ENCODE measurements around the gene NRG2. TPM values are rescaled to one million over a fixed set of nuclear protein-coding genes. Genes with fewer than 3 reads are reported as not detected.

Gene NRG2
- total RNA-seq, 2 donors from 2014 or later, result 6.6 to 11.1 TPM

- H3K4me3 ChIP-seq, result no peak overlapping the region
- H3K27me3 ChIP-seq (replicated peaks; ENCODE audit: insufficient read depth), result no peaks in the 10 kb centered on the region
- 85% methylated on average over 3 of the region's 3 CpGs for WGBS
- TF ChIP-seq POLR2AphosphoS5 (IDR thresholded peaks at IDR 0.05) (no peak), POLR2A (IDR thresholded peaks at IDR 0.05) (no peak)
- TF ChIP-seq, protein P1, sequence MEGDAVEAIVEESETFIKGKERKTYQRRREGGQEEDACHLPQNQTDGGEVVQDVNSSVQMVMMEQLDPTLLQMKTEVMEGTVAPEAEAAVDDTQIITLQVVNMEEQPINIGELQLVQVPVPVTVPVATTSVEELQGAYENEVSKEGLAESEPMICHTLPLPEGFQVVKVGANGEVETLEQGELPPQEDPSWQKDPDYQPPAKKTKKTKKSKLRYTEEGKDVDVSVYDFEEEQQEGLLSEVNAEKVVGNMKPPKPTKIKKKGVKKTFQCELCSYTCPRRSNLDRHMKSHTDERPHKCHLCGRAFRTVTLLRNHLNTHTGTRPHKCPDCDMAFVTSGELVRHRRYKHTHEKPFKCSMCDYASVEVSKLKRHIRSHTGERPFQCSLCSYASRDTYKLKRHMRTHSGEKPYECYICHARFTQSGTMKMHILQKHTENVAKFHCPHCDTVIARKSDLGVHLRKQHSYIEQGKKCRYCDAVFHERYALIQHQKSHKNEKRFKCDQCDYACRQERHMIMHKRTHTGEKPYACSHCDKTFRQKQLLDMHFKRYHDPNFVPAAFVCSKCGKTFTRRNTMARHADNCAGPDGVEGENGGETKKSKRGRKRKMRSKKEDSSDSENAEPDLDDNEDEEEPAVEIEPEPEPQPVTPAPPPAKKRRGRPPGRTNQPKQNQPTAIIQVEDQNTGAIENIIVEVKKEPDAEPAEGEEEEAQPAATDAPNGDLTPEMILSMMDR (IDR thresholded peaks at IDR 0.05), result no peak
- H3K27ac ChIP-seq, result no peak overlapping the region
- no peaks in the 10 kb centered on the region for H3K9me3 ChIP-seq
- no peak for DNase-seq (ENCODE audit: low spot score)
- H3K4me1 ChIP-seq (replicated peaks), result no peaks in the 10 kb centered on the region
- intact Hi-C loops (cut with DNase I), result no loop called here
- H3K36me3 ChIP-seq, result no peaks in the 10 kb centered on the region
Observed at GRCh38 chr5:139980765-139981164, 62.3 kb downstream of the NRG2 start.

DNA sequence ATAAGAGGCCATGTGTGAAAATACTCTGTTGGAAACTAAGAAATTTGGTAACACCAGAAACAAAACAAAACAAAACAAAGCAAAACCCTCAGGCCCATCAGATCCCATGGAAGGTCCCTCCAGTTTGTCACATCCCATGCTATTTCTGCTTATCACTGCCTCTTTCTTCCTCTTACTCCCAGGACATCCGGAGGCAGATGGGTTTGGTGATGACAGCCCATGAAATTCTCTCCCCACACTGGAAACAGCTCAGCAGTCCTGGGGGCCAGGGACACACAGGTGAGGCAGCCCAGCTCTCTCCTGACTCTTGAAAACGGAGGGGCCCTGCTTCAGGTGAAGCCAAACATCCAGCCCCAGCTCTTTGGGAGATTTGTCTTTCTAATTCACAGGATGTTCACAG lies 63.2 kb downstream of the NRG2 start:
- Histone ChIP-seq H3K36me3 (no peaks in the 10 kb centered on the region), H3K9me3 (no peaks in the 10 kb centered on the region), H3K4me1 (replicated peaks) (no peaks in the 10 kb centered on the region), H3K4me3 (no peak overlapping the region), H3K27ac (no peak overlapping the region), H3K27me3 (replicated peaks; ENCODE audit: insufficient read depth) (no peaks in the 10 kb centered on the region)
- DNase-seq (ENCODE audit: low spot score), result no peak
- intact Hi-C loops (cut with DNase I), result no loop called here
- TF ChIP-seq POLR2AphosphoS5 (IDR thresholded peaks at IDR 0.05) (no peak), POLR2A (IDR thresholded peaks at IDR 0.05) (no peak)
- TF ChIP-seq, protein P1 (IDR thresholded peaks at IDR 0.05), result no peak
- WGBS, result 81% methylated on average over 2 of the region's 2 CpGs

DNA sequence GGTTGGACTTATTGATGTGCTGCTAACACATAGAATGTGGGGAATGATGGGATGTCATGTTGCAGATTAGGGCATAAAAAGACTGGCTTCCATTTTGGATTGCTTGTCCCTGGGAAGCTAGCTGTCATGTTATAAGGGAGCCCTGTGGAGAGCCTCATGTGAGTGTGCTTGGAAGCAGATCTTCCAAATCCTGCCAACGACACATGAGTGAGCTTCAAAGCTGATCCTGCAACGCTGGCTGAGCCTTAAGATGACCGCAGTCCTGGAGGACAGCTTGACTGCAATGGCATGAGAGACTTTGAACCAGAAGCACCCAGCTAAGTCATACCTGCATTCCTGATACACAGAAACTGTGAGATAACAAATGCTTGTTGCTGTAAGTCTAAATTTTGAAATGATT lies 63.6 kb downstream of the NRG2 start:
- no peak for TF ChIP-seq POLR2A (IDR thresholded peaks at IDR 0.05)
- TF ChIP-seq, protein P1 (IDR thresholded peaks at IDR 0.05), result no peak
- TF ChIP-seq POLR2AphosphoS5 (IDR thresholded peaks at IDR 0.05), result no peak
- intact Hi-C loops (cut with DNase I), result no loop called here
- 72% methylated on average over 3 of the region's 3 CpGs for WGBS

GRCh38 chr5:139976703-139977102 lies 66.4 kb downstream of the NRG2 start:
- H3K9me3 ChIP-seq, result no peaks in the 10 kb centered on the region
- H3K27ac ChIP-seq, result no peak overlapping the region
- DNase-seq (ENCODE audit: low spot score), result no peak
- intact Hi-C loops (cut with DNase I), result no loop called here
- TF ChIP-seq, protein P1 (IDR thresholded peaks at IDR 0.05), result no peak
- TF ChIP-seq POLR2AphosphoS5 (IDR thresholded peaks at IDR 0.05) (no peak), POLR2A (IDR thresholded peaks at IDR 0.05) (no peak)
- H3K27me3 ChIP-seq (replicated peaks; ENCODE audit: insufficient read depth), result no peaks in the 10 kb centered on the region
- H3K4me3 ChIP-seq, result no peak overlapping the region
- no peaks in the 10 kb centered on the region for H3K4me1 ChIP-seq (replicated peaks)
- no peaks in the 10 kb centered on the region for H3K36me3 ChIP-seq
- 76% methylated on average over 1 of the region's 1 CpG for WGBS

More for the DNA sequence above, 63.6 kb downstream of the NRG2 start:
- Histone ChIP-seq H3K27ac (no peak overlapping the region), H3K4me1 (replicated peaks) (no peaks in the 10 kb centered on the region), H3K9me3 (no peaks in the 10 kb centered on the region), H3K4me3 (no peak overlapping the region), H3K27me3 (replicated peaks; ENCODE audit: insufficient read depth) (no peaks in the 10 kb centered on the region), H3K36me3 (no peaks in the 10 kb centered on the region)
- no peak for DNase-seq (ENCODE audit: low spot score)

- 43% methylated on average over 1 of the region's 1 CpG for WGBS
- no peak for DNase-seq (ENCODE audit: low spot score)
- no peak overlapping the region for H3K27ac ChIP-seq
- no peaks in the 10 kb centered on the region for H3K4me1 ChIP-seq (replicated peaks)
- no peaks in the 10 kb centered on the region for H3K27me3 ChIP-seq (replicated peaks; ENCODE audit: insufficient read depth)
- H3K36me3 ChIP-seq, result no peaks in the 10 kb centered on the region
- TF ChIP-seq POLR2AphosphoS5 (IDR thresholded peaks at IDR 0.05), result no peak
- TF ChIP-seq POLR2A (IDR thresholded peaks at IDR 0.05), result no peak
- TF ChIP-seq, protein P1 (IDR thresholded peaks at IDR 0.05), result no peak
- no peak overlapping the region for H3K4me3 ChIP-seq
- H3K9me3 ChIP-seq, result no peaks in the 10 kb centered on the region
- intact Hi-C loops (cut with DNase I), result no loop called here
Observed at GRCh38 chr5:139975942-139976341, 67.2 kb downstream of the NRG2 start.

All from prostate gland (tissue), 2 donors.